ENCODE measurements around the gene MRPL39. TPM values are rescaled to one million over a fixed set of nuclear protein-coding genes. Genes with fewer than 3 reads are reported as not detected.

The MRPL39 gene
- total and polyA plus RNA-seq, 2 donors (not counting 1 experiment from before 2014, with no cell fraction given): 10.1 to 19.7 TPM

- CTCF ChIA-PET: no interaction called here
- Histone ChIP-seq H3K27me3 (replicated peaks in 1 of 4; ENCODE audit: control extremely low read depth in 1 of 4, control insufficient read depth in 3 of 4, insufficient read depth in 4 of 4, low read length in 3 of 4) (no peaks in the 10 kb centered on the region), H3K79me2 (ENCODE audit: control insufficient read depth, insufficient read depth, low read length) (no peaks in the 10 kb centered on the region), H3K36me3 (replicated peaks in 1 of 2; ENCODE audit: control extremely low read depth in 1 of 2, control insufficient read depth in 1 of 2, extremely low read depth in 1 of 2, insufficient read depth in 2 of 2, low read length in 1 of 2) (no peaks in the 10 kb centered on the region), H3K4me3 (ENCODE audit: control extremely low read depth in 1 of 5, extremely low read depth in 1 of 5, insufficient read depth in 1 of 5, low read depth in 2 of 5, low read length in 4 of 5) (no peak overlapping the region), H3K4me2 (replicated peaks; ENCODE audit: low read depth, low read length, poor library complexity, severe bottlenecking) (no peak overlapping the region), H3K9me3 (ENCODE audit: control extremely low read depth in 1 of 3, control insufficient read depth in 2 of 3, insufficient read depth in 1 of 3, low read length in 2 of 3) (no peaks in the 10 kb centered on the region), H4K20me1 (ENCODE audit: control insufficient read depth, insufficient read depth, low read length, poor library complexity, severe bottlenecking) (no peaks in the 10 kb centered on the region), H3K9ac (ENCODE audit: low read length) (no peak overlapping the region), H2AFZ (ENCODE audit: insufficient read depth, low read depth, low read length, poor library complexity, severe bottlenecking) (no peak overlapping the region), H3K27ac (ENCODE audit: low read length in 2 of 2) (no peak overlapping the region), H3K4me1 (ENCODE audit: control insufficient read depth in 2 of 2, insufficient read depth in 2 of 2, low read length in 2 of 2) (no peaks in the 10 kb centered on the region)
- Mint-ChIP-seq H3K27me3 (no peaks in the 10 kb centered on the region), H3K27ac (no peak overlapping the region), H3K4me1 (no peaks in the 10 kb centered on the region), H3K9me3 (ENCODE audit: insufficient read depth) (no peaks in the 10 kb centered on the region), H3K4me3 (no peak overlapping the region)
- intact Hi-C loops (cut with micrococcal nuclease): no loop called here
- whole genome bisulfite sequencing (ENCODE audit: insufficient coverage): 100% methylated on average over 3 of the region's 11 CpGs
- TF ChIP-seq CTCF (IDR thresholded peaks at IDR 0.05): no peak
- TF ChIP-seq EZH2 (IDR thresholded peaks at IDR 0.05; ENCODE audit: borderline replicate concordance, insufficient read depth, low read depth, low read length, poor library complexity, severe bottlenecking): no peak
- DNase-seq: no peak
- POLR2A ChIA-PET: no interaction called here
- ATAC-seq (ENCODE audit: low read depth): no peak
Measured at GRCh38 chr21:25550352-25551120, 56.7 kb downstream of the MRPL39 start.

GRCh38 chr21:25541042-25541441, 66.2 kb downstream of the MRPL39 start:
- Histone ChIP-seq H3K4me2 (replicated peaks; ENCODE audit: low read depth, low read length, poor library complexity, severe bottlenecking) (no peak overlapping the region), H3K27me3 (replicated peaks in 1 of 4; ENCODE audit: control extremely low read depth in 1 of 4, control insufficient read depth in 3 of 4, insufficient read depth in 4 of 4, low read length in 3 of 4) (no peaks in the 10 kb centered on the region), H3K79me2 (ENCODE audit: control insufficient read depth, insufficient read depth, low read length) (no peaks in the 10 kb centered on the region), H3K36me3 (replicated peaks in 1 of 2; ENCODE audit: control extremely low read depth in 1 of 2, control insufficient read depth in 1 of 2, extremely low read depth in 1 of 2, insufficient read depth in 2 of 2, low read length in 1 of 2) (no peaks in the 10 kb centered on the region), H3K9me3 (ENCODE audit: control extremely low read depth in 1 of 3, control insufficient read depth in 2 of 3, insufficient read depth in 1 of 3, low read length in 2 of 3) (peaks cover 2 to 20% (median 18%) of the 10 kb centered on the region in 3 donors), H3K4me1 (ENCODE audit: control insufficient read depth in 2 of 2, insufficient read depth in 2 of 2, low read length in 2 of 2) (no peaks in the 10 kb centered on the region), H3K27ac (ENCODE audit: low read length in 2 of 2) (no peak overlapping the region), H3K9ac (ENCODE audit: low read length) (no peak overlapping the region), H3K4me3 (ENCODE audit: control extremely low read depth in 1 of 5, extremely low read depth in 1 of 5, insufficient read depth in 1 of 5, low read depth in 2 of 5, low read length in 4 of 5) (no peak overlapping the region), H4K20me1 (ENCODE audit: control insufficient read depth, insufficient read depth, low read length, poor library complexity, severe bottlenecking) (no peaks in the 10 kb centered on the region), H2AFZ (ENCODE audit: insufficient read depth, low read depth, low read length, poor library complexity, severe bottlenecking) (no peak overlapping the region)
- Mint-ChIP-seq H3K4me1 (peaks cover 4% of the 10 kb centered on the region), H3K9me3 (ENCODE audit: insufficient read depth) (peaks cover 15% of the 10 kb centered on the region), H3K4me3 (no peak overlapping the region), H3K27ac (no peak overlapping the region), H3K27me3 (no peaks in the 10 kb centered on the region)
- no peak for DNase-seq
- ATAC-seq (ENCODE audit: low read depth): no peak
- TF ChIP-seq CTCF (IDR thresholded peaks at IDR 0.05) (no peak), EZH2 (IDR thresholded peaks at IDR 0.05; ENCODE audit: borderline replicate concordance, insufficient read depth, low read depth, low read length, poor library complexity, severe bottlenecking) (no peak)
- 100% methylated on average over 2 of the region's 2 CpGs for WGBS (ENCODE audit: insufficient coverage)
- ChIA-PET CTCF (no interaction called here), POLR2A (no interaction called here)
- intact Hi-C loops (cut with micrococcal nuclease): no loop called here

Data from B cell (primary cell).